Measurements from ENCODE around the gene PDK4.
"Not testable (repeated sequence)": the region's sequence is repeated elsewhere in the genome, so short reads cannot be mapped to it uniquely, and the experiment has no call there.

The PDK4 gene

GRCh38 chr7:95558864-95559263 is 37.5 kb downstream of the PDK4 start:
- no peak for DNase-seq

- DNase-seq = no peak
These were observed 39.5 kb downstream of the PDK4 start for GRCh38 chr7:95556777-95557176.

- no peak for DNase-seq
These were observed 42.4 kb downstream of the PDK4 start for GRCh38 chr7:95553939-95554338.

GRCh38 chr7:95552010-95552926 is 44.0 kb downstream of the PDK4 start:
- not testable (repeated sequence) for DNase-seq

GRCh38 chr7:95550546-95550945 is 45.8 kb downstream of the PDK4 start:
- DNase-seq = no peak

GRCh38 chr7:95549818-95550529 is 46.3 kb downstream of the PDK4 start:
- no peak for DNase-seq

GRCh38 chr7:95547361-95548348 is 48.7 kb downstream of the PDK4 start:
- no peak for DNase-seq

GRCh38 chr7:95546647-95547046 is 49.7 kb downstream of the PDK4 start:
- no peak for DNase-seq

- no peak for DNase-seq
These were observed 50.6 kb downstream of the PDK4 start for GRCh38 chr7:95545673-95546072.

GRCh38 chr7:95545007-95545615 is 51.2 kb downstream of the PDK4 start:
- DNase-seq = no peak

- no peak for DNase-seq
These were observed 52.1 kb downstream of the PDK4 start for GRCh38 chr7:95544171-95544570.

GRCh38 chr7:95543312-95543711 is 53.0 kb downstream of the PDK4 start:
- DNase-seq = no peak

GRCh38 chr7:95540366-95540765 is 56.0 kb downstream of the PDK4 start:
- DNase-seq = no peak

- no peak for DNase-seq
These were observed 56.9 kb downstream of the PDK4 start for GRCh38 chr7:95539426-95539825.

GRCh38 chr7:95537468-95537867 is 58.8 kb downstream of the PDK4 start:
- no peak for DNase-seq

GRCh38 chr7:95536656-95537311 is 59.5 kb downstream of the PDK4 start:
- no peak for DNase-seq

- no peak for DNase-seq
These were observed 60.7 kb downstream of the PDK4 start for GRCh38 chr7:95535662-95536061.

GRCh38 chr7:95534796-95535195 is 61.5 kb downstream of the PDK4 start:
- no peak for DNase-seq
